ENCODE results near the gene BAIAP2.

DNA sequence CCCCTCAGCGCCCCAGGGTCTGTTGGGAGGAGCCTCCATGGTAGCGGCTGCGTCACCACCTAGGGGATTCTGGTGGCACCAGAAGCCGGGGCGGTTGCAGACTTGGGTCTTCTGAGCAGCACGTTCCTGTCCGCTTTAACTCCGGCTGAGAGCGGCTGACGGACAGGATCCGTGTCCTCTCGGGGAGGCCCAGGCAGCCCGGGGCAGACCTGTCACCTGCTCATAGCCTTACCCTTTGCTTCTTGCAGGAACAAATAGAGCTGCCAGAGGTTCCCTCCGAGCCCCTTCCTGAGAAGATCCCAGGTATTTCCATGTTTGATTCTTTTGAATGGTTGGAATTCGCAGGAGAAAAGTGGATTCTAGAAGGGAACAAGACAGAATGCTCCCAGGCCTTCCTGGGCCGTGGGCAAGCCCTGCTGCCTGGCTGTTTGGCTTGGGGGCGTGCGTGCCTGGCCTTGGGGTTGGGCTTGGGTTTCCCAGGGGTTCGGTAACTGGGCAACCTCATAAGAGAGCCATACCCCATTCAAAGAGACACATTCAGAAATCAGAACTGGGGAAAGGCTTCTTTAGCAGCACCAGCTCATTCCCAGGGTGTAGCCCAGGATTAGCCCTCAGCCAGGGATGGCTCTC lies 36.7 kb upstream of the BAIAP2 start:
- TF ChIP-seq CTCF (IDR thresholded peaks at IDR 0.05 in 4 of 5, conservative IDR thresholded peaks at IDR 0.05 in 1 of 5) = no peak
- TF ChIP-seq POLR2A (IDR thresholded peaks at IDR 0.05) = no peak

All from gastrocnemius medialis (tissue), 4 donors.